SK-N-SH treated with all-trans-retinoic acid at 6 μM for 48 hours (cell line): ENCODE results near the gene DEAF1.

Experiments used
- ATAC-seq: fragments of 200-7000 bp; cut with Tn5 transposase; 3 replicates; pipeline ENCODE4 v1.9.1; 2020; ENCODE audit warnings: mild to moderate bottlenecking, moderate library complexity
- ARNTL ChIP-seq: fragments of 450-650 bp; formaldehyde crosslinking; IDR thresholded peaks from 2 replicates; pipeline ENCODE4 v1.5.0; 2020; ENCODE audit warnings: low read depth, mild to moderate bottlenecking, moderate library complexity, borderline replicate concordance
- BACH2 ChIP-seq: fragments of 250-450 bp; sonication (Bioruptor Pico); IDR thresholded peaks from 2 replicates; pipeline ENCODE4 v1.9.0; 2021; ENCODE audit warnings: mild to moderate bottlenecking, borderline replicate concordance
- CSDC2 ChIP-seq: fragments of 250-450 bp; sonication (Bioruptor Pico); IDR thresholded peaks from 2 replicates; pipeline ENCODE4 v1.5.0; 2020; ENCODE audit warnings: mild to moderate bottlenecking, moderate library complexity
- ESRRG ChIP-seq: fragments of 250-450 bp; sonication (Bioruptor Pico); IDR thresholded peaks from 2 replicates; pipeline ENCODE4 v1.6.1; 2021; ENCODE audit warnings: mild to moderate bottlenecking
- GLIS3 ChIP-seq: fragments of 250-450 bp; sonication (Bioruptor Pico); IDR thresholded peaks from 2 replicates; pipeline ENCODE4 v1.5.0; 2020; ENCODE audit warnings: mild to moderate bottlenecking, moderate library complexity
- ISL1 ChIP-seq: fragments of 250-450 bp; sonication (Bioruptor Pico); IDR thresholded peaks from 2 replicates; pipeline ENCODE4 v2.1.2; 2022; ENCODE audit warnings: mild to moderate bottlenecking, moderate library complexity
- OSR1 ChIP-seq: fragments of 250-450 bp; sonication (Bioruptor Pico); IDR thresholded peaks from 2 replicates; pipeline ENCODE4 v1.8.0; 2022; ENCODE audit warnings: moderate library complexity, mild to moderate bottlenecking, inconsistent platforms
- PPARA ChIP-seq: fragments of 250-450 bp; sonication (Bioruptor Pico); IDR thresholded peaks from 2 replicates; pipeline ENCODE4 v1.5.0; 2020; ENCODE audit warnings: mild to moderate bottlenecking, borderline replicate concordance
- RARB ChIP-seq: fragments of 250-450 bp; sonication (Bioruptor Pico); IDR thresholded peaks from 2 replicates; pipeline ENCODE4 v1.8.0; 2021; ENCODE audit warnings: mild to moderate bottlenecking, moderate library complexity
- SNAI2 ChIP-seq: fragments of 250-450 bp; sonication (Bioruptor Pico); IDR thresholded peaks from 2 replicates; pipeline ENCODE4 v1.5.0; 2020; ENCODE audit warnings: mild to moderate bottlenecking, moderate library complexity
- TCF4 ChIP-seq: fragments of 250-450 bp; sonication (Bioruptor Pico); IDR thresholded peaks from 2 replicates; pipeline ENCODE4 v1.8.0; 2021; ENCODE audit warnings: mild to moderate bottlenecking, moderate library complexity, borderline replicate concordance
- TOX ChIP-seq: fragments of 250-450 bp; sonication (Bioruptor Pico); IDR thresholded peaks from 2 replicates; pipeline ENCODE4 v1.8.0; 2021; ENCODE audit warnings: mild to moderate bottlenecking, moderate library complexity, borderline replicate concordance
- ZC3H10 ChIP-seq: fragments of 250-450 bp; sonication (Bioruptor Pico); IDR thresholded peaks from 2 replicates; pipeline ENCODE4 v1.5.1; 2021; ENCODE audit warnings: mild to moderate bottlenecking, moderate library complexity
- ZFP3 ChIP-seq: fragments of 250-450 bp; sonication (Bioruptor Pico); IDR thresholded peaks from 2 replicates; pipeline ENCODE4 v1.5.0; 2020; ENCODE audit warnings: mild to moderate bottlenecking, moderate library complexity
- ZFP30 ChIP-seq: fragments of 450-650 bp; formaldehyde crosslinking; IDR thresholded peaks from 2 replicates; pipeline ENCODE4 v1.5.0; 2022; ENCODE audit warnings: mild to moderate bottlenecking, moderate library complexity
- ZNF565 ChIP-seq: fragments of 450-650 bp; formaldehyde crosslinking; conservative IDR thresholded peaks from 2 replicates; pipeline ENCODE4 v1.5.0; 2020; ENCODE audit warnings: low read depth, mild to moderate bottlenecking, moderate library complexity
- ZNF70 ChIP-seq: fragments of 450-650 bp; formaldehyde crosslinking; IDR thresholded peaks from 2 replicates; pipeline ENCODE4 v1.5.0; 2020; ENCODE audit warnings: mild to moderate bottlenecking, moderate library complexity
- ZNF8 ChIP-seq: fragments of 450-650 bp; formaldehyde crosslinking; IDR thresholded peaks from 2 replicates; pipeline ENCODE4 v1.5.0; 2020; ENCODE audit warnings: mild to moderate bottlenecking, moderate library complexity
- TF ChIP-seq, protein P1 (sequence below): fragments of 250-450 bp; sonication (Bioruptor Pico); IDR thresholded peaks from 2 replicates; pipeline ENCODE4 v1.5.1; 2021; ENCODE audit warnings: mild to moderate bottlenecking, moderate library complexity
- TF ChIP-seq, protein P2 (sequence below): fragments of 250-450 bp; sonication (Bioruptor Pico); IDR thresholded peaks from 2 replicates; pipeline ENCODE4 v1.5.0; 2020; ENCODE audit warnings: mild to moderate bottlenecking, moderate library complexity
- TF ChIP-seq, protein P3 (sequence below): fragments of 250-450 bp; sonication (Bioruptor Pico); IDR thresholded peaks from 2 replicates; pipeline ENCODE4 v1.5.1; 2020; ENCODE audit warnings: low read depth, mild to moderate bottlenecking, moderate library complexity
- TF ChIP-seq, protein P4 (sequence below): fragments of 250-450 bp; sonication (Bioruptor Pico); IDR thresholded peaks from 2 replicates; pipeline ENCODE4 v1.8.0; 2020; ENCODE audit warnings: mild to moderate bottlenecking, moderate library complexity, borderline replicate concordance

DEAF1 gene

DNA sequence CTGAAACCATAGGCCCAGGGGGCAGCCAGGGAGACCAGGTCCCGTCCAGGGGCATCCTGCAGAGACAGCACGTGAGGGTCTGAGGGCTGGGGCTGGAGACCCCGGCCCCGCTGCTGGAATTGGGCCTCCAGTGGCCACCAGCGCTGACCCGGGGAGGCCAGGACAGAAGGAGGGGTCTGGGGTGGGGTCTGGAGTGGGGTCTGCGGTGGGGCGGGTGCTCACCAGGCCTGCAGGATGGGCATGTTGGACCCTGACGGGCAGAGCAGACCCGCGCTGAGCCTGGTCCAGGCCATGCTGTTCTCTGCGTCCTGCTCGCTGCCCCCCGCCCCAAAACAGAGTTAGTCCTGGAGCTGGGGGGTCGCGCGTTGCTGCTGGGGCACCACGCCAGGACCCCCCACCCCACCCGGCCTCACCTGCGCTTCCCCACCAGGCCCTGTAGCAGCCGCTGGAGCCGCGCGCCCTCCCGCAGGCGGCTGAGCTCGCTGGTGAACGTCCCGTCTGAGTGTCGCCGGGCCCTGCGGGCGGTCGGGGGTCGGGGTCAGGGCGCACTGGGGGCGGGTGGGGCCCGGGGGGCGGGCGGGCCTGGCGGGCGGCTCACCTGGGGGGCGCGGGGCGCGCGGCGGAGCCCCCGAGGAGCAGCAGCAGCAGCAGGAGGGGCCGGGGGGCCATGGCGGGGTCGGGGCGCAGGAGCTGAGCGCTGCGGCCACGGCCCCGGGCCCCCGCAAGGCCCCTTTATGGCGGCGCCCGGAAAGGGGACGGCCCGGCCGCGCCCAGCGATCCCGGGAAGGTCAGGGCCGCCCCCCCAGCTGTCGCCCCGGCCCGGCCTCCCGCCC lies 68.3 kb downstream of the DEAF1 start, which contains the start of gene SCT:
TSS of gene SCT (minus strand) at position 707 of the 833 bp plus-strand sequence. CDS start at position 669, 38 bp downstream.
- TF ChIP-seq RARB (no peak), BACH2 (CRISPR knock-in tag) (no peak), PPARA (no peak), TCF4 (CRISPR knock-in tag) (no peak), CSDC2 (CRISPR knock-in tag) (no peak), OSR1 (CRISPR knock-in tag) (no peak), ZNF70 (CRISPR knock-in tag) (no peak), ZC3H10 (CRISPR knock-in tag) (no peak), ARNTL (CRISPR knock-in tag) (no peak), SNAI2 (CRISPR knock-in tag) (no peak), ZFP3 (CRISPR knock-in tag) (no peak), ISL1 (CRISPR knock-in tag) (no peak), ZFP30 (no peak), ZNF565 (CRISPR knock-in tag) (no peak), ZNF8 (CRISPR knock-in tag) (no peak)
- TF ChIP-seq, protein P1, sequence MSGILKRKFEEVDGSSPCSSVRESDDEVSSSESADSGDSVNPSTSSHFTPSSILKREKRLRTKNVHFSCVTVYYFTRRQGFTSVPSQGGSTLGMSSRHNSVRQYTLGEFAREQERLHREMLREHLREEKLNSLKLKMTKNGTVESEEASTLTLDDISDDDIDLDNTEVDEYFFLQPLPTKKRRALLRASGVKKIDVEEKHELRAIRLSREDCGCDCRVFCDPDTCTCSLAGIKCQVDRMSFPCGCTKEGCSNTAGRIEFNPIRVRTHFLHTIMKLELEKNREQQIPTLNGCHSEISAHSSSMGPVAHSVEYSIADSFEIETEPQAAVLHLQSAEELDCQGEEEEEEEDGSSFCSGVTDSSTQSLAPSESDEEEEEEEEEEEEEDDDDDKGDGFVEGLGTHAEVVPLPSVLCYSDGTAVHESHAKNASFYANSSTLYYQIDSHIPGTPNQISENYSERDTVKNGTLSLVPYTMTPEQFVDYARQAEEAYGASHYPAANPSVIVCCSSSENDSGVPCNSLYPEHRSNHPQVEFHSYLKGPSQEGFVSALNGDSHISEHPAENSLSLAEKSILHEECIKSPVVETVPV: no peak
- TF ChIP-seq, protein P2, sequence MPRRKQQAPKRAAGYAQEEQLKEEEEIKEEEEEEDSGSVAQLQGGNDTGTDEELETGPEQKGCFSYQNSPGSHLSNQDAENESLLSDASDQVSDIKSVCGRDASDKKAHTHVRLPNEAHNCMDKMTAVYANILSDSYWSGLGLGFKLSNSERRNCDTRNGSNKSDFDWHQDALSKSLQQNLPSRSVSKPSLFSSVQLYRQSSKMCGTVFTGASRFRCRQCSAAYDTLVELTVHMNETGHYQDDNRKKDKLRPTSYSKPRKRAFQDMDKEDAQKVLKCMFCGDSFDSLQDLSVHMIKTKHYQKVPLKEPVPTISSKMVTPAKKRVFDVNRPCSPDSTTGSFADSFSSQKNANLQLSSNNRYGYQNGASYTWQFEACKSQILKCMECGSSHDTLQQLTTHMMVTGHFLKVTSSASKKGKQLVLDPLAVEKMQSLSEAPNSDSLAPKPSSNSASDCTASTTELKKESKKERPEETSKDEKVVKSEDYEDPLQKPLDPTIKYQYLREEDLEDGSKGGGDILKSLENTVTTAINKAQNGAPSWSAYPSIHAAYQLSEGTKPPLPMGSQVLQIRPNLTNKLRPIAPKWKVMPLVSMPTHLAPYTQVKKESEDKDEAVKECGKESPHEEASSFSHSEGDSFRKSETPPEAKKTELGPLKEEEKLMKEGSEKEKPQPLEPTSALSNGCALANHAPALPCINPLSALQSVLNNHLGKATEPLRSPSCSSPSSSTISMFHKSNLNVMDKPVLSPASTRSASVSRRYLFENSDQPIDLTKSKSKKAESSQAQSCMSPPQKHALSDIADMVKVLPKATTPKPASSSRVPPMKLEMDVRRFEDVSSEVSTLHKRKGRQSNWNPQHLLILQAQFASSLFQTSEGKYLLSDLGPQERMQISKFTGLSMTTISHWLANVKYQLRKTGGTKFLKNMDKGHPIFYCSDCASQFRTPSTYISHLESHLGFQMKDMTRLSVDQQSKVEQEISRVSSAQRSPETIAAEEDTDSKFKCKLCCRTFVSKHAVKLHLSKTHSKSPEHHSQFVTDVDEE (CRISPR knock-in tag): no peak
- TF ChIP-seq, protein P3, sequence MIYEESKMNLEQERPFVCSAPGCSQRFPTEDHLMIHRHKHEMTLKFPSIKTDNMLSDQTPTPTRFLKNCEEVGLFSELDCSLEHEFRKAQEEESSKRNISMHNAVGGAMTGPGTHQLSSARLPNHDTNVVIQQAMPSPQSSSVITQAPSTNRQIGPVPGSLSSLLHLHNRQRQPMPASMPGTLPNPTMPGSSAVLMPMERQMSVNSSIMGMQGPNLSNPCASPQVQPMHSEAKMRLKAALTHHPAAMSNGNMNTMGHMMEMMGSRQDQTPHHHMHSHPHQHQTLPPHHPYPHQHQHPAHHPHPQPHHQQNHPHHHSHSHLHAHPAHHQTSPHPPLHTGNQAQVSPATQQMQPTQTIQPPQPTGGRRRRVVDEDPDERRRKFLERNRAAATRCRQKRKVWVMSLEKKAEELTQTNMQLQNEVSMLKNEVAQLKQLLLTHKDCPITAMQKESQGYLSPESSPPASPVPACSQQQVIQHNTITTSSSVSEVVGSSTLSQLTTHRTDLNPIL (CRISPR knock-in tag): no peak
- TF ChIP-seq, protein P4, sequence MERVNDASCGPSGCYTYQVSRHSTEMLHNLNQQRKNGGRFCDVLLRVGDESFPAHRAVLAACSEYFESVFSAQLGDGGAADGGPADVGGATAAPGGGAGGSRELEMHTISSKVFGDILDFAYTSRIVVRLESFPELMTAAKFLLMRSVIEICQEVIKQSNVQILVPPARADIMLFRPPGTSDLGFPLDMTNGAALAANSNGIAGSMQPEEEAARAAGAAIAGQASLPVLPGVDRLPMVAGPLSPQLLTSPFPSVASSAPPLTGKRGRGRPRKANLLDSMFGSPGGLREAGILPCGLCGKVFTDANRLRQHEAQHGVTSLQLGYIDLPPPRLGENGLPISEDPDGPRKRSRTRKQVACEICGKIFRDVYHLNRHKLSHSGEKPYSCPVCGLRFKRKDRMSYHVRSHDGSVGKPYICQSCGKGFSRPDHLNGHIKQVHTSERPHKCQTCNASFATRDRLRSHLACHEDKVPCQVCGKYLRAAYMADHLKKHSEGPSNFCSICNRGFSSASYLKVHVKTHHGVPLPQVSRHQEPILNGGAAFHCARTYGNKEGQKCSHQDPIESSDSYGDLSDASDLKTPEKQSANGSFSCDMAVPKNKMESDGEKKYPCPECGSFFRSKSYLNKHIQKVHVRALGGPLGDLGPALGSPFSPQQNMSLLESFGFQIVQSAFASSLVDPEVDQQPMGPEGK (CRISPR knock-in tag): no peak
- ATAC-seq: no peak

DNA sequence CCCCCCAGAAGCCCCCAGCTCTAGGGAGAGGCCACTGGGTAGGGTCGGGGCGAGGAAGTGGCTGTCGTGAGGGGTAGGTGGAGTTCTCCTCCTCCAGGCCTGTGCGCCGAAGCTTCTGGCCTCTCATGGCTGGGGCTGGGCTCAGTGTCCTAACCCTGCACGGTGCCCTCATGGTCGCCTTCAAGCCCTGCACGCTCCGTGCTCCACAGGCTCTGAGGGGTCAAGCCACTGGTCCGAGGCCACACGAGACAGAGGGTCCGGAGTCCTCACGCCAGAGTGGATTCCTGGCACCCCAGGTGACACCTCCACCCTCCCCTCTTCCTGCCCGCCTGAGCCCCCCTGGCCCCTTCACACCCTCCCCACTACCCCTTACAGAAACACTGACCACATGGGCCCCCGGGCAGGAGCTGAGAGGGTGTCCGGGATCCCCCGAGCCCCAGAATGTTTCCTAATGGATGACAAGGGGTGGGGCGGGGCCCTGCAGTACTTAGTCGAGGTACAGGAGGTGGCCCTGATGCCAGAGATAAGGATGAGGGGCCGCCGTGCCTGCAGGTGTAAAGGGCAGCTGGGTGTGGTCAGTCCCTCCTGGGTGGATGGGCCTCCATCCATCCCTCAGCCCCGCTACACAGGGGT lies 69.3 kb downstream of the DEAF1 start:
- ATAC-seq: no peak
- no peak for TF ChIP-seq ZFP3 (CRISPR knock-in tag)
- no peak for TF ChIP-seq GLIS3
- TF ChIP-seq ESRRG: no peak
- no peak for TF ChIP-seq TOX (CRISPR knock-in tag)
- TF ChIP-seq, protein P4 (CRISPR knock-in tag): no peak
- no peak for TF ChIP-seq OSR1 (CRISPR knock-in tag)
- TF ChIP-seq PPARA: no peak
- no peak for TF ChIP-seq ZNF565 (CRISPR knock-in tag)
- no peak for TF ChIP-seq BACH2 (CRISPR knock-in tag)
- TF ChIP-seq ZNF70 (CRISPR knock-in tag): no peak
- TF ChIP-seq, protein P3 (CRISPR knock-in tag): no peak
- no peak for TF ChIP-seq ZNF8 (CRISPR knock-in tag)
- TF ChIP-seq, protein P2 (CRISPR knock-in tag): no peak
- no peak for TF ChIP-seq ISL1 (CRISPR knock-in tag)
- no peak for TF ChIP-seq ZFP30
- TF ChIP-seq ARNTL (CRISPR knock-in tag): no peak
- no peak for TF ChIP-seq TCF4 (CRISPR knock-in tag)
